Epithelial cell of proximal tubule (primary cell): ENCODE results near the gene MAGEB1. TPM values are rescaled to one million over a fixed set of nuclear protein-coding genes. Genes with fewer than 3 reads are reported as not detected.

Experiments used
- DNase-seq: peaks from one replicate; pipeline ENCODE4 v3.0.0-alpha.2; 2011; ENCODE audit warnings: low read depth
- H3K4me3 ChIP-seq: 2 replicates; pipeline ENCODE4 v1.5.1; 2011; ENCODE audit warnings: low read depth, mild to moderate bottlenecking, low read length
- CTCF ChIP-seq: conservative IDR thresholded peaks from 2 replicates; pipeline ENCODE4 v1.5.1; 2012; ENCODE audit warnings: low read depth, mild to moderate bottlenecking, low read length
- total RNA-seq: library from RNA; depleted of rRNA; stranded (reverse); fragments of >200 nt; gene quantifications from 2 replicates; pipeline ENCODE4 v1.2.3, GENCODE V29; 2015

Gene MAGEB1
- total RNA-seq, 1 donor from 2014 or later: not detected

GRCh38 chrX:30262763-30263162, 15.8 kb downstream of the MAGEB1 start:
- TF ChIP-seq CTCF: no peak
- H3K4me3 ChIP-seq: no peak overlapping the region

DNA sequence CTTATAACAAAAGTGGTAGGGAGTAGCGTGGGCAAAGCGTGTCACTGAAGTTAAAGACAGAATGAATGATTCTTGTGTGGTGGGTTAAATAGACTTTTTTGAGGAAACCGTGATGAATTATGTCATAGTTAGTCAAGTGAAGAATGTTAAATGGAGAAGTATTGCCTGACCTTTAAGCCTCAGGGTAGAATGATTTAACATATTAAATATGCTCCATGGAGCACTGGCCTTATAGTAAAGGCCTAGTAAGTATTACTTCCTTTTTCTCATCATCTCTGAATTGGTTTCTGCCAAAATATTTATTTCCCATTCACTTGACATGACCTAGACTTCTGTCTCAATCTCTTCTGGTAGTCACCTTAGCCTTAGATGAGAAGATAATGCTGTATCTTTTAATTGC, 23.7 kb downstream of the MAGEB1 start:
- no peak for TF ChIP-seq CTCF
- no peak for DNase-seq
- H3K4me3 ChIP-seq: no peak overlapping the region

More at GRCh38 chrX:30262763-30263162, 15.8 kb downstream of the MAGEB1 start:
- DNase-seq: no peak

DNA sequence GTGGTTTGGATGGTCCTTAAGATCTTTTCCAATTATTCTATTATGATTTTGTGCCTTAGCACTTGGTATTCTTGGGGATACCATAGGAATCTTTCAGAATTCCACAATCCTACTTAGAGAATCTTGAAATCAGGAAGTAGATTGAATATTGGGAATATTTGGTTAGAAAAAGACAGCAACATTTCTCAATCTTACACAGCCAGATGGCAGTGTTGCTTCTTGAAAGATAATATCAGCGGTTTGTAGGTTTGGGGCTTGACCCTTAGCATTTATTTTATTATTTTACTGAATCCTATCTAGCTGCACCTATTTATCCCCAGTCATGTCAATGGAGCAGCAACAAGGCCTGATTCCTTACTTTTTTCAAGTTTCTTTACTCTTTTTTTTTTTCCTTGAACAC, 28.6 kb downstream of the MAGEB1 start:
- peak; percentile 46 for TF ChIP-seq CTCF
- no peak for DNase-seq

GRCh38 chrX:30278365-30278764, 31.4 kb downstream of the MAGEB1 start:
- no peak for TF ChIP-seq CTCF
- no peak overlapping the region for H3K4me3 ChIP-seq
- DNase-seq: no peak

More for the DNA sequence above, 28.6 kb downstream of the MAGEB1 start:
- no peak overlapping the region for H3K4me3 ChIP-seq

DNA sequence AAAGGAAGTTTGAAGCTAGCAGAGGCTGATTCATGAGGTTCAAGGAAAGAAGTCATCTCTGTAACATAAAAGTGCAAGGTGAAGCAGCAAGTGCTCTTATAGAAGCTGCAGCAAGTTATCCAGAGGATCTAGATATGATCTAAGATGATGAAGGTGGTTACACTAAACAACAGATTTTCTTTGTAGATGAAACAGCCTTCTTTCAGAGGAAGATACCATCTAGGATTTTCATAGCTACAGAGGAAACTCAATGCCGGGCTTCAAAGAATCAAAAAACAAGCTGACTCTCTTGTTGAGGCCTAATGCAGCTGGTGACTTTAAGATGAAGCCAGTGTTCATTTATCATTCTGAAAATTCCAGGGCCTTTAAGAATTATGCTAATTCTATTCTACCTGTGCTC, 33.5 kb downstream of the MAGEB1 start:
- no peak for DNase-seq
- TF ChIP-seq CTCF: no peak
- H3K4me3 ChIP-seq: no peak overlapping the region

DNA sequence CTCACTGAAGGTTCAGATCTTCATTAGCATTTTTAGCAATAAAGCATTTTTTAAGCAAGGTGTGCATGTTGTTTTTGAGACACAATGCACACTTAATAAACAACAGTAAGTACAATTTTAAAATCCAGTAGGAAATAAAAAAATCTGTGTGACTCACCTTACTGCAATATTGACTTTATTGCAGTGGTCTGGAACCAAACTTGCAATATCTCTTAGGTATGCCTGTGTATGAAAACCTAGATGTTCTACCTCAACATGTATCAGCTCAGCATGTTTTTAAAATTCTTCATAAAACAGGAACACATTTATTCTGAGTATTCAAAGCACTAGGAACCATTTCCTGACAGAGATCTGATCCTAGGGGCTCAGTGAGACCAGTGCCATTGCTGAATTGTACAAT, 35.6 kb downstream of the MAGEB1 start:
- DNase-seq: no peak
- no peak for TF ChIP-seq CTCF
- no peak overlapping the region for H3K4me3 ChIP-seq

GRCh38 chrX:30283456-30284200, 36.7 kb downstream of the MAGEB1 start:
- peak; percentile 81 for DNase-seq
- no peak overlapping the region for H3K4me3 ChIP-seq
- no peak for TF ChIP-seq CTCF
